Uterus (tissue), 4 donors: Measurements from ENCODE around the gene TNFRSF11A. TPM values are rescaled to one million over a fixed set of nuclear protein-coding genes. Genes with fewer than 3 reads are reported as not detected.

ENCODE experiments used
- DNase-seq, 2 donors: peaks; one replicate each; pipeline ENCODE4 v3.0.0-alpha.2; 2019 to 2020
- H3K27ac ChIP-seq, 2 donors: fragments of 200-600 bp; sonication (generic); 1 replicate in 1 of 2; 2 replicates in 1 of 2; pipeline ENCODE4 v1.5.1; 2016 to 2018
- H3K27me3 ChIP-seq, 2 donors: fragments of 200-600 bp; sonication (generic); one replicate each; pipeline ENCODE4 v1.5.1; 2018 to 2019; ENCODE audit warnings: control low read depth in 1 of 2
- H3K36me3 ChIP-seq, 2 donors: fragments of 200-600 bp; sonication (generic); one replicate each; pipeline ENCODE4 v1.5.1; 2019; ENCODE audit warnings: control low read depth in 1 of 2
- H3K4me1 ChIP-seq, 2 donors: fragments of 200-600 bp; sonication (generic); one replicate each; pipeline ENCODE4 v1.5.1; 2018 to 2019; ENCODE audit warnings: control low read depth in 1 of 2
- H3K4me3 ChIP-seq, 2 donors: fragments of 200-600 bp; sonication (generic); 1 replicate in 1 of 2; 2 replicates in 1 of 2; pipeline ENCODE4 v1.5.1; 2018 to 2019; ENCODE audit warnings: mild to moderate bottlenecking in 1 of 2
- H3K9me3 ChIP-seq, 2 donors: fragments of 200-600 bp; sonication (generic); one replicate each; pipeline ENCODE4 v1.5.1; 2019; ENCODE audit warnings: control low read depth in 1 of 2
- CTCF ChIP-seq, 4 experiments: fragments of 200-600 bp in 2 of 4; fragments of 450-650 bp in 2 of 4; sonication (generic) in 2 of 4; IDR thresholded peaks; one replicate each; pipeline ENCODE4 v1.5.1; 2016 to 2019; ENCODE audit warnings: antibody characterized with exemption in 4 of 4, mild to moderate bottlenecking in 2 of 4, moderate library complexity in 1 of 4
- POLR2A ChIP-seq, 2 donors: fragments of 450-650 bp; IDR thresholded peaks; one replicate each; pipeline ENCODE4 v1.6.1; 2016; ENCODE audit warnings: antibody characterized with exemption in 2 of 2, mild to moderate bottlenecking in 1 of 2, moderate library complexity in 1 of 2
- intact Hi-C: fragments of 100-400 bp; cut with DNase I; formaldehyde crosslinking; loops from one replicate; pipeline ENCODE4 v1.15.1; 2023; ENCODE audit warnings: low total_unique reads
- total RNA-seq, 4 donors: library from RNA; depleted of rRNA in 3 of 4; stranded (reverse); fragments of >200 nt in 3 of 4; gene quantifications; one replicate each; pipeline versions ENCODE4 v1.1.0 to v1.2.4, GENCODE V29; 2014 to 2023
- donor health status: DM: yes; HTN: yes; CAD: no.

Gene TNFRSF11A
- total RNA-seq, 4 donors from 2014 or later: 0.26 to 7.4 (median 5.1) TPM

DNA sequence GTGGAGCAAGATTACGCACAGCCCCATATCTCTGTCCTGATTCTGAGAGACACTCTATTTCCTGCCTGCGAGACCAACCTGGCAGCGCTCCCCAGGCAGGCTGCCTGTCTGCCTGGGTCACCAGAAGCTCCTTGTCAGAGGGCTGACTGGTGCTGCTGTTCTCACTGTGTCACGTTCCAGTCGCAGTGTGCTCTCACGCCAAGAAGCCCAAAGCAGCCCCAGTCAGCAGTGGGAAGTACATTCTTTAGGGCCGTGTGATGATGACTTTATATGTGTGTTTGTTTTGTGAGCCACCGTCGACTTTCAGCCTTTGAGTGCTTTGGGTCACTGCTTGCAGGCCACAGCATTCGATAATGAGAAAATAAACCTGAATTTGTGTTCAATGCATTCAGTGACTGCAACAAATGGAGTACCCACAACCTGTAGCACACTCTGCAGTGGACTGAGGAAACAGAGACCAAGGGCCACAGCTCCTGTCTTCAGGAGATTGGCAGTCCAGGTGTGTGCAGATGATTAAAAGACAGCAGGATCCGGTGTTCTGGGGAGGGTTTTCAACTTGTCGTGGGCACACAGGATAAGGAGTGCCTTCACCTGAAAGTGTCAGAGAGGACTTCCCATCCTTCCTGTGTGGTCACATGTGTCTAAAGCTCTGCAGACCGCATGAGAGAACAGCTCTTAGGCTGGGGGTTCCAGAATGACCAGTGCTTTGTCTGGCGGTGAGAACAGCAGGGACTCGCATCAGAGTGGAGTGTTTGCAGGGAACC, 4.8 kb downstream of the TNFRSF11A start:
- H3K9me3 ChIP-seq: no peaks in the 10 kb centered on the region
- H3K4me3 ChIP-seq: no peak overlapping the region
- H3K27ac ChIP-seq: no peak overlapping the region
- H3K27me3 ChIP-seq: peaks cover 11 to 29% of the 10 kb centered on the region in 2 donors
- intact Hi-C loops: no loop called here
- no peaks in the 10 kb centered on the region for H3K36me3 ChIP-seq
- TF ChIP-seq POLR2A (IDR thresholded peaks at IDR 0.05) (no peak), CTCF (IDR thresholded peaks at IDR 0.05) (no peak)
- peaks cover 0 to 9% of the 10 kb centered on the region in 2 donors for H3K4me1 ChIP-seq
- no peak for DNase-seq

DNA sequence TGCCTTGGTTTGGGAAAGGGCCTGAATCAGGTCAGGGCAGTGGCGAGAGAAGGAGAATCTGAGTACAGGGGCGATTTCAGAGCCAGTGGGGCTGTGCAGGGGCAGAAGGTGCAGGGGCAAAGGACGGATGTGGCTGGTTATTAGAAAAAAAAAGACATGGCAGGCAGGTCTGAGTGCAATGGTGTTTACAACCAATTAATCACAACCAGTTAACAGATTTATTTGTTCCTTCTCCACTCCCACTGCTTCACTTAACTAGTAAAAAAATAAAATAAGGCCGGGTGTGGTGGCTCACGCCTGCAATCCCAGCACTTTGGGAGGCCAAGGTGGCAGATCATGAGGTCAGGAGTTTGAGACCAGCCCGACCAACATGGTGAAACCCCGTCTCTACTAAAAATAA, 5.5 kb downstream of the TNFRSF11A start:
- Histone ChIP-seq H3K36me3 (no peaks in the 10 kb centered on the region), H3K27ac (no peak overlapping the region), H3K4me1 (peaks cover 0 to 5% of the 10 kb centered on the region in 2 donors), H3K9me3 (no peaks in the 10 kb centered on the region), H3K4me3 (no peak overlapping the region), H3K27me3 (peaks cover 8 to 29% of the 10 kb centered on the region in 2 donors)
- intact Hi-C loops: no loop called here
- no peak for DNase-seq
- no peak for TF ChIP-seq CTCF (IDR thresholded peaks at IDR 0.05)
- no peak for TF ChIP-seq POLR2A (IDR thresholded peaks at IDR 0.05)

GRCh38 chr18:62331581-62332356, 6.7 kb downstream of the TNFRSF11A start:
- TF ChIP-seq CTCF (IDR thresholded peaks at IDR 0.05) (no peak), POLR2A (IDR thresholded peaks at IDR 0.05) (no peak)
- DNase-seq: peak in 1 of 2 donors; percentile 51
- intact Hi-C loops: no loop called here
- no peak overlapping the region for H3K27ac ChIP-seq
- H3K36me3 ChIP-seq: no peaks in the 10 kb centered on the region
- no peaks in the 10 kb centered on the region for H3K4me1 ChIP-seq
- no peak overlapping the region for H3K4me3 ChIP-seq
- no peaks in the 10 kb centered on the region for H3K9me3 ChIP-seq
- peaks cover 5 to 18% of the 10 kb centered on the region in 2 donors for H3K27me3 ChIP-seq

DNA sequence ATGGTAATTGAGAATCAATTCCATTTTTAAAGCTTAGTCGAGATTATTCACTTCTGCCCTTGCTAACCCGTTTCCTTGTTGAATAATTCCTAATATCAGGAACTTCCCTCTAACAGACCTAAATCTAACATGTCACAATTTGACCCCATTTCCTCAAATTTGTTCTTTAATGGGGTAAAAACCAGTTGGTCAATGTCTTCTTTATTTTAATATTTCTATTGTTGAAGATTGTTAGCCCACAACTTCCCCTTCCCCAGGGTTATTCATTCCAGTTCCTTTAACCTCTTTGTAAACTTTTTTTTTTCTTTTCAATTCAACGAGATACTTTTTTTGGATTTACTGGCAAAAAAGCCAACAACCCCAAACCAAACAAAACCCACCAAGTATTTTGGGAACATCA, 7.3 kb downstream of the TNFRSF11A start:
- intact Hi-C loops: no loop called here
- no peak for DNase-seq
- H3K27ac ChIP-seq: no peak overlapping the region

More for the DNA sequence above, 7.3 kb downstream of the TNFRSF11A start:
- Histone ChIP-seq H3K4me1 (no peaks in the 10 kb centered on the region), H3K9me3 (no peaks in the 10 kb centered on the region), H3K27me3 (peaks cover 0 to 11% of the 10 kb centered on the region in 2 donors), H3K36me3 (no peaks in the 10 kb centered on the region), H3K4me3 (no peak overlapping the region)
- TF ChIP-seq CTCF (IDR thresholded peaks at IDR 0.05) (no peak), POLR2A (IDR thresholded peaks at IDR 0.05) (no peak)
